Transverse colon (tissue), 4 donors: ENCODE data around the gene NAB2.
"Not testable (repeated sequence)": the region's sequence is repeated elsewhere in the genome, so short reads cannot be mapped to it uniquely, and the experiment has no call there.

Experiments
- EP300 ChIP-seq: sonication (generic); formaldehyde crosslinking; IDR thresholded peaks from one replicate; pipeline ENCODE4 v1.6.1; 2017; ENCODE audit warnings: antibody characterized with exemption, low read depth
- POLR2A ChIP-seq: fragments of 450-650 bp; IDR thresholded peaks from one replicate; pipeline ENCODE4 v1.6.1; 2016; ENCODE audit warnings: antibody characterized with exemption, mild to moderate bottlenecking, moderate library complexity
- POLR2AphosphoS5 ChIP-seq, 3 donors: sonication (generic); formaldehyde crosslinking; IDR thresholded peaks; one replicate each; pipeline ENCODE4 v1.6.1; 2016; ENCODE audit warnings: antibody characterized with exemption in 3 of 3
- TF ChIP-seq, protein P1 (sequence below), 5 experiments: fragments of 200-600 bp in 3 of 5; fragments of 450-650 bp in 2 of 5; sonication (generic) in 3 of 5; IDR thresholded peaks; 1 replicate in 2 of 5; 2 replicates in 3 of 5; pipeline ENCODE4 v1.5.1; 2016 to 2017; ENCODE audit warnings: antibody characterized with exemption in 5 of 5, inconsistent platforms in 3 of 5, mild to moderate bottlenecking in 2 of 5, moderate library complexity in 1 of 5

DNA sequence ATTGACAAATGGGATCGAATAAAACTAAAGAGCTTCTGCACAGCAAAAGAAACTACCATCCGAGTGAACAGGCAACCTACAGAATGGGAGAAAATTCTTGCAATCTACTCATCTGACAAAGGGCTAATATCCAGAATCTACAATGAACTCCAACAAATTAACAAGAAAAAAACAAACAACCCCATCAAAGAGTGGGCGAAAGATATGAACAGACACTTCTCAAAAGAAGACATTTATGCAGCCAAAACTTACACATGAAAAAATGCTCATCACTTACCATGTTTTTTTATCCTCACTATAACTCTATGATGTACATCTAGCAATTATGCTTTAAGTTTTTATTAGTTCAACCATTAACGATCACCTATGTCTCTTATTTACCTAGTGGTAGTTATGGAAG, 35.0 kb upstream of the NAB2 start:
- TF ChIP-seq, protein P1, sequence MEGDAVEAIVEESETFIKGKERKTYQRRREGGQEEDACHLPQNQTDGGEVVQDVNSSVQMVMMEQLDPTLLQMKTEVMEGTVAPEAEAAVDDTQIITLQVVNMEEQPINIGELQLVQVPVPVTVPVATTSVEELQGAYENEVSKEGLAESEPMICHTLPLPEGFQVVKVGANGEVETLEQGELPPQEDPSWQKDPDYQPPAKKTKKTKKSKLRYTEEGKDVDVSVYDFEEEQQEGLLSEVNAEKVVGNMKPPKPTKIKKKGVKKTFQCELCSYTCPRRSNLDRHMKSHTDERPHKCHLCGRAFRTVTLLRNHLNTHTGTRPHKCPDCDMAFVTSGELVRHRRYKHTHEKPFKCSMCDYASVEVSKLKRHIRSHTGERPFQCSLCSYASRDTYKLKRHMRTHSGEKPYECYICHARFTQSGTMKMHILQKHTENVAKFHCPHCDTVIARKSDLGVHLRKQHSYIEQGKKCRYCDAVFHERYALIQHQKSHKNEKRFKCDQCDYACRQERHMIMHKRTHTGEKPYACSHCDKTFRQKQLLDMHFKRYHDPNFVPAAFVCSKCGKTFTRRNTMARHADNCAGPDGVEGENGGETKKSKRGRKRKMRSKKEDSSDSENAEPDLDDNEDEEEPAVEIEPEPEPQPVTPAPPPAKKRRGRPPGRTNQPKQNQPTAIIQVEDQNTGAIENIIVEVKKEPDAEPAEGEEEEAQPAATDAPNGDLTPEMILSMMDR (IDR thresholded peaks at IDR 0.05), result not testable (repeated sequence)
- TF ChIP-seq POLR2AphosphoS5 (IDR thresholded peaks at IDR 0.05); POLR2A; EP300: not testable (repeated sequence)
